PC-3 (cell line): ENCODE results near the gene MAP7D1. TPM values are rescaled to one million over a fixed set of nuclear protein-coding genes. Genes with fewer than 3 reads are reported as not detected.

Source experiments
- ATAC-seq: fragments of 200-7000 bp; cut with Tn5 transposase; 2 replicates; pipeline ENCODE4 v1.9.1; 2020; ENCODE audit warnings: mild to moderate bottlenecking, moderate library complexity
- BruUV-seq: library from RNA; stranded (reverse); fragments of 400-500 nt; replicated peaks from 2 replicates; lab custom pipeline; 2021; lab: Mats Ljungman, UMichigan
- CTCF ChIA-PET: fragments of 300-600 bp; sonication (Branson Sonifier 250); formaldehyde crosslinking; loops from one replicate; lab custom pipeline; 2022; ENCODE audit warnings: antibody characterized with exemption; lab: Charles Lee
- POLR2A ChIA-PET: fragments of 300-600 bp; sonication (Branson Sonifier 250); formaldehyde crosslinking; loops from one replicate; lab custom pipeline; 2022; ENCODE audit warnings: antibody characterized with exemption; ENCODE audit not compliant: unreplicated experiment; lab: Charles Lee
- DNase-seq: peaks from one replicate; pipeline ENCODE4 v3.0.0-alpha.2; 2015
- H2AFZ ChIP-seq: fragments of 300-600 bp; sonication (generic); 2 replicates; pipeline ENCODE4 v1.6.0; 2016; ENCODE audit warnings: antibody characterized with exemption, low read length
- H3F3A ChIP-seq: fragments of 300-600 bp; sonication (generic); one replicate; pipeline ENCODE4 v1.6.0; 2017; ENCODE audit warnings: antibody characterized with exemption, low read length, control low read depth, mild to moderate bottlenecking; ENCODE audit not compliant: unreplicated experiment
- H3K27ac ChIP-seq: fragments of 300-600 bp; sonication (generic); 2 replicates; pipeline ENCODE4 v1.5.1; 2016; ENCODE audit warnings: mild to moderate bottlenecking, low read length
- H3K27me3 ChIP-seq: fragments of 300-600 bp; sonication (generic); 2 replicates; pipeline ENCODE4 v1.6.1; 2016; ENCODE audit warnings: low read length, mixed read lengths
- H3K36me3 ChIP-seq: fragments of 300-600 bp; sonication (generic); 2 replicates; pipeline ENCODE4 v1.6.1; 2016; ENCODE audit warnings: low read depth, mixed run types, low read length, mixed read lengths
- H3K4me1 ChIP-seq: fragments of 300-600 bp; sonication (generic); 2 replicates; pipeline ENCODE4 v1.5.1; 2016; ENCODE audit warnings: low read length; ENCODE audit not compliant: insufficient read depth
- H3K4me2 ChIP-seq: fragments of 300-600 bp; sonication (generic); 2 replicates; pipeline ENCODE4 v1.6.0; 2016; ENCODE audit warnings: low read length
- H3K4me3 ChIP-seq: fragments of 300-600 bp; sonication (generic); 2 replicates; pipeline ENCODE4 v1.5.1; 2016; ENCODE audit warnings: mild to moderate bottlenecking, low read length, mixed read lengths
- H3K79me2 ChIP-seq: fragments of 300-600 bp; sonication (generic); 2 replicates; pipeline ENCODE4 v1.6.1; 2017; ENCODE audit warnings: low read length, mixed read lengths
- H3K9ac ChIP-seq: fragments of 300-600 bp; sonication (generic); 2 replicates; pipeline ENCODE4 v1.6.0; 2016; ENCODE audit warnings: mild to moderate bottlenecking, low read length
- H3K9me2 ChIP-seq: fragments of 300-600 bp; sonication (generic); replicated peaks from 2 replicates; pipeline ENCODE4 v1.6.1; 2016; ENCODE audit warnings: mixed run types, low read length, mixed read lengths
- H3K9me3 ChIP-seq: fragments of 300-600 bp; sonication (generic); 2 replicates; pipeline ENCODE4 v1.6.1; 2016; ENCODE audit warnings: low read length, mixed read lengths
- H4K20me1 ChIP-seq: fragments of 300-600 bp; sonication (generic); 2 replicates; pipeline ENCODE4 v1.6.1; 2016; ENCODE audit warnings: low read length, mixed read lengths
- CTCF ChIP-seq: fragments of 300-600 bp; sonication (generic); conservative IDR thresholded peaks from 2 replicates; pipeline ENCODE4 v1.5.1; 2017; ENCODE audit warnings: antibody characterized with exemption, low read depth, mild to moderate bottlenecking, low read length
- EZH2 ChIP-seq: fragments of 300-600 bp; sonication (generic); IDR thresholded peaks from one replicate; pipeline ENCODE4 v1.6.1; 2017; ENCODE audit warnings: antibody characterized with exemption, mild to moderate bottlenecking, low read length; ENCODE audit not compliant: unreplicated experiment
- EZH2phosphoT487 ChIP-seq: fragments of 300-600 bp; sonication (generic); IDR thresholded peaks from 2 replicates; pipeline ENCODE4 v1.6.1; 2018; ENCODE audit warnings: mild to moderate bottlenecking, antibody characterized with exemption, low read length, borderline replicate concordance
- intact Hi-C: fragments of 100-400 bp; cut with micrococcal nuclease; formaldehyde crosslinking; loops from 2 replicates; pipeline ENCODE4 v1.9.0; 2023
- total RNA-seq: library from RNA; depleted of rRNA; stranded (reverse); fragments of >200 nt; gene quantifications from 2 replicates; pipeline ENCODE4 v1.2.3, GENCODE V29; 2014

Gene MAP7D1
- total RNA-seq, 1 experiment from 2014 or later, result 113 TPM

- no peaks in the 10 kb centered on the region for H3K4me1 ChIP-seq
- H3K4me2 ChIP-seq, result no peak overlapping the region
- ATAC-seq, result no peak
- H3K36me3 ChIP-seq, result no peaks in the 10 kb centered on the region
- no peak overlapping the region for H3K27ac ChIP-seq
- TF ChIP-seq CTCF, result no peak
- TF ChIP-seq EZH2phosphoT487, result no peak
- TF ChIP-seq EZH2, result no peak
- H3K27me3 ChIP-seq, result no peaks in the 10 kb centered on the region
- no peak overlapping the region for H2AFZ ChIP-seq
- H3K9me3 ChIP-seq, result no peaks in the 10 kb centered on the region
- intact Hi-C loops, result no loop called here
- BruUV-seq, result no TSS peak
- POLR2A ChIA-PET, result no interaction called here
- H4K20me1 ChIP-seq, result no peaks in the 10 kb centered on the region
- no peaks in the 10 kb centered on the region for H3F3A ChIP-seq
- H3K9me2 ChIP-seq, result no peaks in the 10 kb centered on the region
- no peaks in the 10 kb centered on the region for H3K79me2 ChIP-seq
- no peak overlapping the region for H3K4me3 ChIP-seq
- CTCF ChIA-PET, result no interaction called here
- no peak for DNase-seq
- no peak overlapping the region for H3K9ac ChIP-seq
Measured at GRCh38 chr1:36115200-36115669, 40.7 kb upstream of the MAP7D1 start.

- Histone ChIP-seq H3K79me2 (no peaks in the 10 kb centered on the region), H3K36me3 (no peaks in the 10 kb centered on the region), H2AFZ (no peak overlapping the region), H4K20me1 (no peaks in the 10 kb centered on the region), H3K27ac (no peak overlapping the region), H3K4me1 (no peaks in the 10 kb centered on the region), H3K4me2 (no peak overlapping the region), H3K9ac (no peak overlapping the region), H3K4me3 (no peak overlapping the region), H3K27me3 (no peaks in the 10 kb centered on the region), H3K9me2 (no peaks in the 10 kb centered on the region), H3F3A (no peaks in the 10 kb centered on the region), H3K9me3 (no peaks in the 10 kb centered on the region)
- no peak for TF ChIP-seq CTCF
- TF ChIP-seq EZH2phosphoT487, result no peak
- no peak for TF ChIP-seq EZH2
- intact Hi-C loops, result no loop called here
- DNase-seq (no peak), ATAC-seq (no peak)
- ChIA-PET POLR2A (no interaction called here), CTCF (no interaction called here)
- BruUV-seq, result no TSS peak
Measured at GRCh38 chr1:36115931-36116330, 40.0 kb upstream of the MAP7D1 start.

DNA sequence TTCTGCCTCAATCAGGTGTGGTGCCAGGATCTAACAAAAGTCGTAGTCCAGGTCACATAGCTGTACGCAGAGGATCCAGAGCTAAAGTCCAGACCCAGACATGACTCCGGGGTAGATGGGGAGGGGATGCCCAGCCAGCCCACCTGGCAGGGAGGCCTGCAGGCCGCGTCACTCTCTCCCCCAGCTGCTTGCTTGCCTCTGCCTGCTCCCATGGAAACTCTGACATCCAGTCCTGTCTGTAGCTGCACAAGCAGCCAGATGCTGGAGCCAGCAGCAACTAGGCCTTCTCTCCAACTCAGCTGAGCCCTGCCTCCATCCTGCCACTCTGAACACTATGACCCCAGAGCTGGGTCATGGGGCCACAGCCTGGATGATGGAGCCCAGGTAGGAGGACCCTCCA is 39.1 kb upstream of the MAP7D1 start:
- H3K36me3 ChIP-seq, result no peaks in the 10 kb centered on the region
- H3K4me2 ChIP-seq, result no peak overlapping the region
- no peak overlapping the region for H3K9ac ChIP-seq
- no peaks in the 10 kb centered on the region for H3F3A ChIP-seq
- H3K4me1 ChIP-seq, result no peaks in the 10 kb centered on the region
- no peak for TF ChIP-seq EZH2phosphoT487
- no peak for TF ChIP-seq EZH2
- TF ChIP-seq CTCF, result no peak
- H3K9me2 ChIP-seq, result no peaks in the 10 kb centered on the region
- H2AFZ ChIP-seq, result no peak overlapping the region
- H3K79me2 ChIP-seq, result no peaks in the 10 kb centered on the region
- no peaks in the 10 kb centered on the region for H3K27me3 ChIP-seq
- no peaks in the 10 kb centered on the region for H3K9me3 ChIP-seq
- intact Hi-C loops, result no loop called here
- DNase-seq, result no peak
- H3K4me3 ChIP-seq, result no peak overlapping the region
- no peak for ATAC-seq
- H3K27ac ChIP-seq, result no peak overlapping the region
- ChIA-PET POLR2A (no interaction called here), CTCF (no interaction called here)
- H4K20me1 ChIP-seq, result no peaks in the 10 kb centered on the region
- no TSS peak for BruUV-seq
